Left lung (tissue), 10 donors: ENCODE results near the gene ZFYVE26. TPM values are rescaled to one million over a fixed set of nuclear protein-coding genes. Genes with fewer than 3 reads are reported as not detected.

ENCODE experiments used
- ATAC-seq: fragments of 200-7000 bp; cut with Tn5 transposase; one replicate; pipeline ENCODE4 v1.9.1; 2020; ENCODE audit warnings: moderate library complexity
- DNase-seq, 4 donors: peaks; one replicate each; pipeline ENCODE4 v3.0.0-alpha.2; 2013 to 2020
- H3K27ac ChIP-seq, 2 donors: fragments of 200-600 bp; sonication (generic) in 1 of 2; one replicate each; pipeline versions ENCODE4 v1.5.0 to v1.8.0; 2020 to 2021
- H3K27me3 ChIP-seq, 2 donors: fragments of 200-600 bp; sonication (generic) in 1 of 2; one replicate each; pipeline versions ENCODE4 v1.5.0 to v1.8.0; 2020 to 2021
- H3K36me3 ChIP-seq, 2 donors: fragments of 200-600 bp; sonication (generic) in 1 of 2; one replicate each; pipeline versions ENCODE4 v1.5.0 to v1.8.0; 2020 to 2021
- H3K4me1 ChIP-seq, 2 donors: fragments of 200-600 bp; one replicate each; pipeline ENCODE4 v1.8.0; 2021
- H3K4me3 ChIP-seq, 2 donors: fragments of 200-600 bp; sonication (generic) in 1 of 2; one replicate each; pipeline versions ENCODE4 v1.5.0 to v1.8.0; 2020 to 2021; ENCODE audit warnings: mild to moderate bottlenecking in 1 of 2
- H3K9me3 ChIP-seq, 2 donors: fragments of 200-600 bp; sonication (generic) in 1 of 2; one replicate each; pipeline versions ENCODE4 v1.5.0 to v1.8.0; 2020 to 2021
- CTCF ChIP-seq, 2 donors: fragments of 200-600 bp; sonication (generic) in 1 of 2; IDR thresholded peaks; one replicate each; pipeline versions ENCODE4 v1.5.0 to v1.8.0; 2021; ENCODE audit warnings: antibody characterized with exemption in 2 of 2
- intact Hi-C, 2 donors: fragments of 100-400 bp; cut with DNase I; formaldehyde crosslinking; loops; one replicate each; pipeline versions ENCODE4 v1.11.2 to v1.14.2; 2022
- polyA plus RNA-seq, 6 donors: library from polyadenylated mRNA; unstranded; fragments of 120-200 nt; gene quantifications; one replicate each; pipeline ENCODE4 v1.2.1, GENCODE V29; 2013; ENCODE audit not compliant: insufficient read length in 6 of 6
- total RNA-seq, 2 donors: library from RNA; stranded (reverse); fragmentation: NEBNext Ultra II Directional; extraction: Animal tissue kit (Norgen Biotek cat#: 25700); gene quantifications; one replicate each; pipeline ENCODE4 v1.2.1, GENCODE V29; 2021
- donor health status: DM: no; HTN: yes; CAD: no.
- donor health status: DM: no; HTN: no; CAD: no.

Gene ZFYVE26
- total and polyA plus RNA-seq, 8 donors, result 15.9 to 47.8 (median 17.7) TPM

GRCh38 chr14:67776653-67777322 lies 39.6 kb downstream of the ZFYVE26 start:
- H3K36me3 ChIP-seq, result peaks cover 8 to 100% of the 10 kb centered on the region in 2 donors

GRCh38 chr14:67773844-67774377 lies 42.5 kb downstream of the ZFYVE26 start:
- H3K36me3 ChIP-seq, result peaks cover 8 to 100% of the 10 kb centered on the region in 2 donors
- no peak overlapping the region for H3K27ac ChIP-seq
- ATAC-seq, result no peak
- DNase-seq, result no peak
- no peak for TF ChIP-seq CTCF (IDR thresholded peaks at IDR 0.05)
- no peak overlapping the region for H3K4me3 ChIP-seq
- no peaks in the 10 kb centered on the region for H3K27me3 ChIP-seq
- no peaks in the 10 kb centered on the region for H3K9me3 ChIP-seq
- intact Hi-C loops, result no loop called here
- no peaks in the 10 kb centered on the region for H3K4me1 ChIP-seq

More at GRCh38 chr14:67776653-67777322, 39.6 kb downstream of the ZFYVE26 start:
- no peak for DNase-seq
- no peaks in the 10 kb centered on the region for H3K27me3 ChIP-seq
- ATAC-seq, result no peak
- no peaks in the 10 kb centered on the region for H3K4me1 ChIP-seq
- H3K9me3 ChIP-seq, result no peaks in the 10 kb centered on the region
- TF ChIP-seq CTCF (IDR thresholded peaks at IDR 0.05), result no peak
- no peak overlapping the region for H3K27ac ChIP-seq
- intact Hi-C loops, result no loop called here
- H3K4me3 ChIP-seq, result no peak overlapping the region

- Histone ChIP-seq H3K9me3 (no peaks in the 10 kb centered on the region), H3K27ac (no peak overlapping the region), H3K4me3 (no peak overlapping the region), H3K4me1 (peaks cover 0 to 25% of the 10 kb centered on the region in 2 donors), H3K27me3 (no peaks in the 10 kb centered on the region), H3K36me3 (peaks cover 0 to 96% of the 10 kb centered on the region in 2 donors)
- intact Hi-C loops, result no loop called here
- no peak for TF ChIP-seq CTCF (IDR thresholded peaks at IDR 0.05)
- DNase-seq, result no peak
- no peak for ATAC-seq
These were observed 48.2 kb downstream of the ZFYVE26 start for GRCh38 chr14:67768219-67768618.

- peak; percentile 45 for ATAC-seq
- TF ChIP-seq CTCF (IDR thresholded peaks at IDR 0.05), result no peak
- Histone ChIP-seq H3K27ac (peak overlapping the region in 1 of 2 donors; percentile 56), H3K4me1 (peaks cover 0 to 25% of the 10 kb centered on the region in 2 donors), H3K27me3 (no peaks in the 10 kb centered on the region), H3K36me3 (peaks cover 0 to 94% of the 10 kb centered on the region in 2 donors), H3K4me3 (no peak overlapping the region), H3K9me3 (no peaks in the 10 kb centered on the region)
- intact Hi-C loops, result no loop called here
- peak in 1 of 4 donors; percentile 38 for DNase-seq
These were observed 50.2 kb downstream of the ZFYVE26 start for GRCh38 chr14:67766035-67766680.

GRCh38 chr14:67765192-67765834 lies 51.1 kb downstream of the ZFYVE26 start:
- H3K36me3 ChIP-seq, result peaks cover 0 to 94% of the 10 kb centered on the region in 2 donors
- H3K27ac ChIP-seq, result no peak overlapping the region
- H3K4me1 ChIP-seq, result peaks cover 0 to 25% of the 10 kb centered on the region in 2 donors
- no peaks in the 10 kb centered on the region for H3K9me3 ChIP-seq
- no peak overlapping the region for H3K4me3 ChIP-seq
- no peak for TF ChIP-seq CTCF (IDR thresholded peaks at IDR 0.05)
- peak; percentile 55 for ATAC-seq
- DNase-seq, result no peak
- intact Hi-C loops, result no loop called here
- no peaks in the 10 kb centered on the region for H3K27me3 ChIP-seq
